Endometrial microvascular endothelial cells (primary cell): ENCODE results near the gene NME4. TPM values are rescaled to one million over a fixed set of nuclear protein-coding genes. Genes with fewer than 3 reads are reported as not detected.
"Not testable (repeated sequence)": the region's sequence is repeated elsewhere in the genome, so short reads cannot be mapped to it uniquely, and the experiment has no call there.

Experiments used
- in situ Hi-C: cut with HindIII; loops from 2 replicates; pipeline ENCODE4 v1.10.0; 2017; ENCODE audit warnings: low sequenced_read_pairs, low pct_unique_long_range_greater_than_20kb; ENCODE audit errors: inconsistent ontology term
- total RNA-seq: library from RNA; depleted of rRNA; stranded (reverse); fragments of >200 nt; gene quantifications from one replicate; pipeline ENCODE4 v1.2.3, GENCODE V29; 2015; ENCODE audit errors: inconsistent ontology term

NME4 gene
- total RNA-seq, 1 donor from 2014 or later, result 92.3 TPM

DNA sequence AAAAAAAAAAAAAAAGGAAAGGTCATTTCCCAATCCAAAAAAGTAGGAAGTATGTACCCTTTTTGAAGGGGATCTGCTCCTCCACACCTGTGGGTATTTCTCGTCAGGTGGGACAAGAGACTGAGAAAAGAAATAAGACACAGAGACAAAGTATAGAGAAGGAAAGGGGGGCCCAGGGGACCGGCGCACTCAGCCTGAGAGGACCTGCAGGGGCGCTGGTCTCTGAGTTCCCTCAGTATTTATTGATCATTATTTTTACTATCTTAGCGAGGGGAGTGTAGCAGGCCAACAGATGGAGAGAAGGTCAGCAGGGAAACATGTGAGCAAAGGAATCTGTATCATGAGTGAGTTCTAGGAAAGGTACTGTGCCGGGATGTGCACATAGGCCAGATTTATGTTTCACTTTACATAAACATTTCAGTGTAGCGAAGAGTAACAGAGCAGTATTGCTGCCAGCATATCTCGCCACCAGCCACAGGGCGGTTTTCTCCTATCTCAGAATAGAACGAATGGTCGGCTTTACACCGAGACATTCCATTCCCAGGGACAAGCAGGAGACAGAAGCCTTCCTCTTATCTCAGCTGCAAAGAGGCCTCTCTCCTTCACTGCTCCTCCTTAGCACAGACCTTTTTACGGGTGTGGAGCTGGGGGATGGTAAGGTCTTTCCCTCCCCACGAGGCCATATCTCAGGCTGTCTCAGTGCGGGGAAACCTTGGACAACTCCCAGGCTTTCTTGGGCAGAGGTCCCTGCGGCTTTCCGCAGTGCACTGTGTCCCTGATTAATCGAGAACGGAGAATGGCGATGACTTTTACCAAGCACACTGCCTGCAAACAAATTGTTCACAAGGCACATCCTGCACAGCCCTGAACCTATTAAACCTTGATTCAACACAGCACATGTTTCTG is 9.0 kb upstream of the NME4 start:
- in situ Hi-C loops, result not testable (repeated sequence)

DNA sequence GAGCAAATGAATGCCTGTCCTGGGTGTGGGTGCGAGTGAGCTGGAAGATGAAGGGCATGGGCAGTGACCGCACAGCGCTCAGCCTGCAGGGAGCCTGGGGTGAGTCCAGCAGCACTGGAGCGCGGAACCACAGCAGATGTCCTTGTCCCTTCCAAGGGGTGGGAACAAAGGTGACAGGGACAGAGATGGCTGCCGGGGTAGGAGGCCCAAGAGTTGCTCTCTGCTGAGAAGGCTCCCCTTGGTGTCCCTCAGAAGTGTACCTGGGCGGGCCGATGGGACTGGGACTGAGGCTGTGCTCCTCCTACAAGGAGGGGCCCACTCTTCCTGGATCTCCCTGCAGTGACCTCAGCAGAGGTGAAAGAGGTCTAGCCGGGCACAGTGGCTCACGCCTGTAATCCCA is 7.6 kb upstream of the NME4 start:
- in situ Hi-C loops, result no loop called here

DNA sequence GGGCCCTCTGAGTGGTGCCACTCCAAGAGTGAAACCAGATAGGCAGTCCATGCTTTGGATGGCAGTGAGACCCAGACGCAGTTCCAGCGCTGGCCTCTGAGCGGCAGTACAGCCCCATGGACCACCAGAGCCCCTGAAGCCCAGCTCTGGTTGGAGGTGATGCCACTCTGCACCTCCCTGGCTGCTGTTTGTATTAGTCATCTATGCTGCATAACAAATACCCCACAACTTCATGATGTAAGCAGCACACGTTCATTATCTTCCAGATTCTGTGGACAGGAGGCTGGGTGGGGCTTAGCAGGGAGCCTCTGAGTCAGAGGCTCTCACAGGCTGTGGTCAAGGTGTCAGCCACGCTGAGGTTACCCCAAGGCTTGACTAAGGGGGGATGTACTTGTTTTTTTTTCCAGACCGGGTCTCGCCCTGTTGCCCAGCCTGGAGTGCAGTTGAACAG is 5.1 kb upstream of the NME4 start:
- in situ Hi-C loops, result no loop called here

DNA sequence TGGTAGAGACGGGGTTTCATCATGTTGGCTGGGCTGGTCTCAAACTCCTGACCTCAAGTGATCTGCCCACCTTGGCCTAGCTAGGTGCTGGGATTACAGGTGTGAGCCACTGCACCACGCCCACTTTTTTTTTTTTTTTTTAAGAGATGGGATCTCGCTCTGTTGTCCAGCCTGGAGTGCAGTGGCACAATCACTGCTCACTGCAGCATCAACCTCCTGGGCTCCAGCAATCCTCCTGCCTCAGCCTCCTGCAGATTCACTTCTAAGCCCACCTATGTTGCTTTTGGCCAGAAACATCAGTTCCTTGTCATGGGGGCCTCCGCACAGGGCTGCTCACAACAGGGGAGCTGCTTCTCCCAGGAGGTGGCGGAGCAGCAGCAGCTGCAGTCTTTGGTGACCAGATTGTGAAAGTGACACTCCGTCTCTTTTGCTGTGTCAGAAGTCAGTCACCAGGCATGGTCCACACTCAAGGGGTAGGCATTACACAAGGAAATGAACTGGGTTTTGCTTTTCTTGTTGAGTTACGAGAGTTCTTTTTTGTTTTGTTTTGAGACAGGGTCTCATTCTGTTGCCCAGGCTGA is 4.5 kb upstream of the NME4 start:
- in situ Hi-C loops, result no loop called here

DNA sequence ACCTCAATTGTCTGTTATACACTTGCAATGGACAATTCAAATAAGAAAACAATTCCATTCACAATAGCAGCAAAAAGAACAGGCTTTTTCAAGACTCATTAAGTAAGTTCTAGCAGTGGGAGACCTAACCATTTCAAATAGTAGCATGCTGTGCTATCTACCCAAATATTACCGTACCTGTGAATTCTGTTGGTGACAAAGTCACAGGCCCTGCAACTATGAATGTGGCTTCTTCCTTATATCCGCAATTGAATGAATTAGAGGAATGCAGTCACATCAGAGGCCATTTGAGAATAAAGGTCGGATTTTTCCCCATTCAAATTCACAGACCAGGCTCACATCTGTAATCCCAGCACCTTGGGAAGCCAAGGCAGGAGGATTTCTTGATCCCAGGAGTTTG is 800 bp upstream of the NME4 start:
- in situ Hi-C loops, result no loop called here

DNA sequence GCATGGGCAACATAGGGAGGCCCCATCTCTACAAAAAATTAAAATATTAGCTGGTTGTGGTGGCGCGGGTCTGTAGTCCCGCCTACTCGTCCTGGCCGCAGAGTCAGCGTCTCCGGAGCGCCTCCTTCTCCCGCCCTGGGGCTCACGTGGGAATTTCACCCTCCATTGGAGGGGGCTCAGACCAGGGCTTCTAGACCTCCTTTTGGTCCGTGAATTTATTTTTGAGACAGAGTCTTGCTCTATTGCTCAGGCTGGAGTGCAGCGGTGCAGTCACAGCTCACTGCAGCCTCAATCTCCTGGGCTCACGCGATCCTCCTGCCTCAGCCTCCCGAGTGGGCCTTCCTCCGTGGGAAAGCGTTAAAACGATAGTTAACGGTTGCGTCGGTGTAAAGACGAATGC is 394 bp upstream of the NME4 start:
- in situ Hi-C loops, result no loop called here

DNA sequence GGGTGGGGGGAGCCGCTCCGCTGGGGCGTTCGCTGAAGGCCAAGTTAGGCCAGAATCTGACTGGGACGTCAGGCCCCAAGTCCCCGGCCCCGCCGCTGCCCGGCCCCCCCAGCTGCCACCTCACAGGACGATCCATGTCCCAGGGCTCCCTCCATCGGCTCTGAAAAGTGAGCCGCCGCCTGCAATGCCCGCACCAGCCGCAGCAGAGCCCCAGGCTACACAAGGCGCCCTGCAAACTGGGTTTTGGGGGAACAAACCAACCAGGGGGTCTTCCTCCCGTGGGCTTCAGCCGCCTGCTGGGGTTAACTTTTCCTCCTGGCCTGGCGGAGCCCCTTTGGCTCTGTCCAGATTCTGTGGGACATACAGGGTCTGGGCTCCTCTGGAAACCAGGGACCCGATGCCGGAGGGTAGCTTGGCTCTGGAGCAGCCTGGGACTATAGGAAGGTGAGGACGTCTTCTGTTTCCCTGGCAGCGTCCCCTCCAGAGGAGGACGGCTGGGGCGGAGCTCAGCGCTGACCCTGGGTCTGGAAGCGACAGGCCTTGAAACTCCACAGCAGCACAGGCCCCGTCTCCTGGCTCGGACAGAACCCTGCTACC is 835 bp downstream of the NME4 start:
- in situ Hi-C loops, result no loop called here

DNA sequence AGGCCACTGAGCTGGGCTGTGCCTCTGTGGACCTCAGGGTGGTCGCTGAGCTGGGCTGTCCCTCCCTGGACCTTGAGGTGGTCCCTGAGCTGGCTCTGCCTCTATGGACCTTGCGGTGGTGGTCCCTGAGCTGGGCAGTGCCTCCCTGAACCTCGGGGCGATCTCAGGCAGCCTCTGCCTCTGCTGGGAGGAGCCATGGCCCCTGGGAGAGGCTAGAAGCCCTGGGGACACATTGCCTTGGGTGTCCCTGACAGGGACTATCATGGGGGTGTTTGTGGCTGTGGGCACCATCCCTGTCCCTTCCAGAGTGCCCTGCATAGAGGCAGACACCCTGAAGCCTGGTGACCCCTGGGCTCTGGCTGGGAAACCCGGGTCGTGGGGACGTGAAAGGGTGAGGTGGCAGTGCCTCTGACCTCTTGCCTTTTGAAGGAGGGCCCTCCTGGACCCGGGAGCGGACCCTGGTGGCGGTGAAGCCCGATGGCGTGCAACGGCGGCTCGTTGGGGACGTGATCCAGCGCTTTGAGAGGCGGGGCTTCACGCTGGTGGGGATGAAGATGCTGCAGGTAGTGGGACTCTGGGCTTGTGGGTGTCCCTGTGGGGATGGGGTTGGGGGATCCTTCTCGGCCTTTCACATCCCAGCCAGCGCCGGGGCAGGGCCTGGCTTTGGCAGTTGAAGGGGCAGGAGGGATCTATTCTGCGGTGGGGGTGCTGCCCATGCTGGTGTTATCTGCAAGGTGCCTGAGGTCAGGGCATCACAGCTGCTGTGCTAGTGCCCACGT is 1.8 kb downstream of the NME4 start:
- in situ Hi-C loops, result no loop called here

DNA sequence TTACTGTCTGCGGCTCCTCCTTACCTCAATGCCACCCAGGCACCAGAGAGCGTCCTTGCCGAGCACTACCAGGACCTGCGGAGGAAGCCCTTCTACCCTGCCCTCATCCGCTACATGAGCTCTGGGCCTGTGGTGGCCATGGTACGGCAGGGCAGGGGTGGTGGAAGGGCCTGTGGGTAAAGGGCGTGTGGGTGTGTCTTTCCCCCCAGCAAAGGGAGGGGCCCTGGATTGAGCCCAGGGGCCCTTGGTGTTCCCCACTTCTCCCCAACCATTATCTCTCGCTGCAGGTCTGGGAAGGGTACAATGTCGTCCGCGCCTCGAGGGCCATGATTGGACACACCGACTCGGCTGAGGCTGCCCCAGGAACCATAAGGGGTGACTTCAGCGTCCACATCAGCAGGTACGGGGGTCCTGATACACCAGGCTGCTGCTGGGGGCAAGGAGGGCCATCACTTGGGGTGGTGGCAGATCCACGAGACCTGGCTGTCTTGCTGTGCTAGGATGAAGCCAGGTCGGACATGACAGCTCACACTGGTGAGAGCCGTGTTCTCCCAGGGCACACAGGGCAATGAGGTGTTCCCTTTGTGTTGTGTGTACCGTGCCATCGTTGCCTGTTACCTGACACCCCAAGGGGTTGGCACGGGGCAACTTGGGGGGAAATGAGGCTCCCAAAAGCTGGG is 2.5 kb downstream of the NME4 start:
- in situ Hi-C loops, result no loop called here

DNA sequence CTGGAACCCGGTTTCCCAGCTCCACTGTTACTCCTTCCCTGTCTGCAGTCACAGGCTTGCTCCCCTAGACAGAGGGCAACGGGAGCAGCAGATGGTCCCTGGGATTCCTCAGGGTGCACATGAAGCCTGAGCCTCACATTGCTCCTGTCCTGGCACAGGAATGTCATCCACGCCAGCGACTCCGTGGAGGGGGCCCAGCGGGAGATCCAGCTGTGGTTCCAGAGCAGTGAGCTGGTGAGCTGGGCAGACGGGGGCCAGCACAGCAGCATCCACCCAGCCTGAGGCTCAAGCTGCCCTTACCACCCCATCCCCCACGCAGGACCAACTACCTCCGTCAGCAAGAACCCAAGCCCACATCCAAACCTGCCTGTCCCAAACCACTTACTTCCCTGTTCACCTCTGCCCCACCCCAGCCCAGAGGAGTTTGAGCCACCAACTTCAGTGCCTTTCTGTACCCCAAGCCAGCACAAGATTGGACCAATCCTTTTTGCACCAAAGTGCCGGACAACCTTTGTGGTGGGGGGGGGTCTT is 3.1 kb downstream of the NME4 start:
- in situ Hi-C loops, result no loop called here

DNA sequence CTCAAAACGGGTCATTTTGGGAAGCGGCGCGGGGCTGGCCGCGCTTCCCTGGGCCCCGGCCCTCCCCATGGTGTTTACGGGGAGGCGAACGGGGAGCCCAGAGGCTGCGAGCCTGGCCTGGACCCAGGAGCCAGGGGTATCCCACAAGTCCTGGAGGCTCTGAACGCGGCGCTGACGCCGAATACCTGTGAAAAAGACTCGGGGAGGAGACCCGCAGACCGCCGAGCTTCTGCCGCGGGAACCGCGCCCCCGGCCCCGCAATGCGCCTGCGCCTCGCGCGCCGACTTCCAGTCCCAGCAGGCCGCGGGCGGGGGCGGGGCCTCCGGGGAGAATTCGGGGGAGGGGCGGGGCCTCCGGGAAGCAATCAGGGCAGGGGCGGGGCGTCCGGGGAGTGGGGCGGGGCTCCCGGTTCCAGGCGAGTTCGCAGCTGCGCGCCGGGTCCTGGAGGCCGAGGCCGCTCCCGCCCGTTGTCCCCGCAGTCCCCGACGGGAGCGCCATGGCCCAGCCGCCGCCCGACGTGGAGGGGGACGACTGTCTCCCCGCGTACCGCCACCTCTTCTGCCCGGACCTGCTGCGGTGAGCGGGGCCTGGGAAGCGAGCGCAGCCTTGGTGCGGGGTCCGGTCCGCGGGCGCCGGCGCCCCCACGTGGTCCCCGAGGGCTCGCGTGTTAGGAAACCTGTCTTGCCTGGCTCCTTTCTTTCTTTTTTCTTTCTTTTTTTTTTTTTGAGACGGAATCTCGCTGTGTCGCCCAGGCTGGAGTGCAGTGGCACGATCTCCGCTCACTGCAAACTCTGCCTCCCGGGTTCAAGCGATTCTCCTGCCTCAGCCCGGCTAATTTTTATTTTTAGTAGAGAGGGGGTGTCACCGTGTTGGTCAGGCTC is 4.7 kb downstream of the NME4 start, which contains the start of gene DECR2:
Gene DECR2, plus strand, starts transcription at position 418 of the 881 bp plus-strand sequence. Its CDS starts 79 bp downstream, at position 497.
- in situ Hi-C loops, result no loop called here

DNA sequence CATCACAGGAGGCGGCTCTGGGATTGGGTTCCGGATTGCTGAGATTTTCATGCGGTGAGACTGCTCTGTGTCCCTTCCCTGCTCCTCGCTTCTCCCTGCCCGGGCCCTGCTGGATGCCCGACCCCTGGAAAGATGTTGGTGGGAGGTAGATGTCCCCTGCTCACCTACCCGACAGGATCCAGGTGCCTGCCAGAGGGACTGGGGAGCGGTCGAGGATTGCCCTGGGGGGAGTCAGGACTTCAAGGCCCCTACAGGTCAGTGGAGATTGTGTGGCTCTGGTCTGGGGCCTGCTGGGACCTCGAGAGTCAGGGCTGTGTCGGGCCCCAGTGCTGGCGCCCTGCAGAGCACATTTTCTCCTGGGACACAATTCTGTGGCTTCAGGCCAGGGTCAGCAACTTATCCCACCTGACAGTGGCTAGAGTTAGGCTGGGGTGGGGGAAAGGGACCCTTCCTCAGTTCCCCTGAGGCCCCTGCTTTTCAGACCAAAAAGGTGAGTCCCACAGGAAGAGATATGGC is 8.0 kb downstream of the NME4 start:
- in situ Hi-C loops, result no loop called here

DNA sequence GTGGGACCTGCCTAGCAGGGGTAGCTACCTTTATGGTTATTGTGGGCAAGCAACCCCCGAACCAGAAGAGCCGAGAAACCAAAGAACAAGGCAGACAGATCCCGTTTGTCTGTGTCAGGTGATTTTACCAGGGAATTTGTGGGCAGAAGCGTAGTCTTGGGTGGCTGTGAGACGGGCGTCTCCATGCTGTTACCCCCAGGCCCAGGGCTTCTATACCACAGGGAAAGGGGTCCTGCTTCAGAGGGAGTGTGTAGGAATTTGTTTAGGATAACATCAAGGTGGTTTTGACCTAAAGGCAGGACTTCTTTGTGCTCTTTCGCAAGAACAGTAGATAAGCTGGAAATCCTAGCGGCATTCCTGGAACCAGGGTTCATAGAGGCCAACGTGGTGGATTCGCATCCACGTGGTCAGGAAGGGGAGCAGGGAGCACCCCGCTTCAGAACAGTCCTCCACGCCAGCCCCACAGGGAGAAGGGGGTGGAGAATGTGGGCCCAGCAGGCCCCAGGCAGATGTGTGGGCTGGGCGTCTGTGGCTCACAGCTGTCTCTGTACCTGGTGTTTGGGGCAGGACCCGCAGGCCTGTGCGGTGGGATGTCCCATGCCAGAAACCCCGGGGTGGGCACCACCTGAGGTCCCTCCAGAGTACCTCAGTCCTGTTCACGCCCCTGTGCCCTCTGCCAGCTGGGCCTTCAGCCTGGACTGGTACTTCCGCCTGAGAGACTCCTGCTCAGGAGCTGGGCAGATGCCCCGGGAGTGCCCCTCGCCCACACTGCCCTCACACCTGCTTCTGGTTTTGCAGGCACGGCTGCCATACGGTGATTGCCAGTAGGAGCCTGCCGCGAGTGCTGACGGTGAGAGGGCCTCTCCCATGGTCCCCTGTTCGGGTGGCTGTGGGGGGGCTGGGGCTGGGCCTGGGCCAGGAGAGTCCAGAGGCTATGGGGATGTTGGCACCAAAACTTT is 8.8 kb downstream of the NME4 start:
- in situ Hi-C loops, result no loop called here

DNA sequence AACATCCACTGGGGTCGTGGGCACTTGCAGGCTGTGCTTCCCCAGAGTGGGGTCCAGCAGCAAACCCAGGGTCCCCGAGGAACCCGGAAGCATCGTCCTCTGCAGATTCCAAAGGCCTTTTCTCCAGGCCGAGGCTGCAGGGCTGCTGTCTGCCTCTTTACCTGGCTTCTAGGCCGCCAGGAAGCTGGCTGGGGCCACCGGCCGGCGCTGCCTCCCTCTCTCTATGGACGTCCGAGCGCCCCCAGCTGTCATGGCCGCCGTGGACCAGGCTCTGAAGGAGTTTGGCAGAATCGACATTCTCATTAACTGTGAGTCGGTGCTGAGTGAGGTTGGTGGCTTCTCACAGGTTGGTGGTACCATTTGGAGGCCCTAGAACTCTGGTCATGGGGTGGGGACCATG is 10.3 kb downstream of the NME4 start:
- in situ Hi-C loops, result no loop called here

DNA sequence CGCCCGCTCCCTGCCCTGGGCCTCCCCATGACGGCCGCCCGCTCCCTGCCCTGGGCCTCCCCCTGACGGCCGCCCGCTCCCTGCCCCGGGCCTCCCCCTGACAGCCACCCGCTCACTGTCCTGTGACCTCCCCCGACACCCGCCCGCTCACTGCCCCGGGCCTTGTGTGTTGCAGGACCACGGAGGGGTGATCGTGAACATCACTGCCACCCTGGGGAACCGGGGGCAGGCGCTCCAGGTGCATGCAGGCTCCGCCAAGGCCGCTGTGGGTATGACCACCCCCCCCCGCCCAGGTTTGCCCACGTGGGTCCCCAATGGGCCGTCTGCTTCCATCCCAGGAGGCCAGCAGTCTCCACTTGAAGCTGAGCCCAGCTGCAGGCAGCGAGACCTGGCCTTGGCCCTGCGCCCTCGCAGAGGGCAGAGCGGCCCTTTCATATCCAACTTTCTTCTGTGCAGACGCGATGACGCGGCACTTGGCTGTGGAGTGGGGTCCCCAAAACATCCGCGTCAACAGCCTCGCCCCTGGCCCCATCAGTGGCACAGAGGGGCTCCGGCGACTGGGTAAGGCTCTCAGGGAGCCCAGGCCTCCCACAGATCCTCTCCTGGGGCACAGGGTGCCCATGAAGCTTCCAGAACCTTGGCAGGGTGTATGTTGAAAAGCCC is 13.6 kb downstream of the NME4 start:
- in situ Hi-C loops, result no loop called here
